ENCODE data around the gene RDH5.

The RDH5 gene

GRCh38 chr12:55684761-55685370 lies 35.3 kb upstream of the RDH5 start:
- peaks cover 8% of the 10 kb centered on the region for H3K27me3 ChIP-seq (ENCODE audit: control insufficient read depth, low read length)
- H3K9me3 ChIP-seq (ENCODE audit: control insufficient read depth, insufficient read depth, low read length), result no peaks in the 10 kb centered on the region
- H3K27ac ChIP-seq (ENCODE audit: low read depth, low read length), result no peak overlapping the region
- no peak overlapping the region for H3K4me3 ChIP-seq (ENCODE audit: low read length)
- H3K4me1 ChIP-seq (ENCODE audit: control insufficient read depth, low read length), result peaks cover 22% of the 10 kb centered on the region
- H3K79me2 ChIP-seq (ENCODE audit: control insufficient read depth, low read length), result no peaks in the 10 kb centered on the region
- no peak overlapping the region for H3K4me2 ChIP-seq (ENCODE audit: low read length)
- H3K36me3 ChIP-seq (ENCODE audit: control insufficient read depth, low read length), result no peaks in the 10 kb centered on the region
- H3K9me2 ChIP-seq (replicated peaks; ENCODE audit: control insufficient read depth, low read length), result no peaks in the 10 kb centered on the region
- H3F3A ChIP-seq (ENCODE audit: control insufficient read depth, insufficient read depth), result no peaks in the 10 kb centered on the region
- TF ChIP-seq EZH2phosphoT487 (IDR thresholded peaks at IDR 0.05; ENCODE audit: borderline replicate concordance, low read length), result no peak
- TF ChIP-seq CTCF (IDR thresholded peaks at IDR 0.05; ENCODE audit: low read depth, low read length, poor library complexity, severe bottlenecking), result no peak
- H4K20me1 ChIP-seq (ENCODE audit: control insufficient read depth, insufficient read depth, low read depth, low read length), result no peaks in the 10 kb centered on the region

DNA sequence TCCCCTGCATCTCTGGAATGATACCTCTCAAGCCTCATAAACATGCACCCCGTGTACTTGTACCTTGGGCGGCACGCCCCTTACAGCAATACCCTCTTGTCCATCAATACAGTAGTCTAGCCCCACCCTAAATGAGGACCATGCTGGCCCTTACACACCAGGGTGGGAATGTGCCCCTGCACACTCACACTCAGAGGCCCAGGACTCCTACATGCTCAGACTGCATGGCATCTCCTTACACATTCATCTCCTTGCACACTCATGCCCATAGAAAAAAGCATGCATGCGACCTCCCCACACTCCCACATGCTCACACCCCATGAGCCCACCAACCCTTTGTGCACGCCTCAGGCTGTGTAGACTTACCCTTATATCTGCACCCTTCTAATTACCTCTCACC lies 34.5 kb upstream of the RDH5 start:
- H3K4me2 ChIP-seq (ENCODE audit: low read length), result no peak overlapping the region
- no peaks in the 10 kb centered on the region for H3K79me2 ChIP-seq (ENCODE audit: control insufficient read depth, low read length)
- H3K9me2 ChIP-seq (replicated peaks; ENCODE audit: control insufficient read depth, low read length), result no peaks in the 10 kb centered on the region
- H3F3A ChIP-seq (ENCODE audit: control insufficient read depth, insufficient read depth), result no peaks in the 10 kb centered on the region
- H3K9me3 ChIP-seq (ENCODE audit: control insufficient read depth, insufficient read depth, low read length), result no peaks in the 10 kb centered on the region
- H3K36me3 ChIP-seq (ENCODE audit: control insufficient read depth, low read length), result no peaks in the 10 kb centered on the region
- peaks cover 8% of the 10 kb centered on the region for H3K27me3 ChIP-seq (ENCODE audit: control insufficient read depth, low read length)
- H3K27ac ChIP-seq (ENCODE audit: low read depth, low read length), result no peak overlapping the region
- peaks cover 22% of the 10 kb centered on the region for H3K4me1 ChIP-seq (ENCODE audit: control insufficient read depth, low read length)
- H3K4me3 ChIP-seq (ENCODE audit: low read length), result no peak overlapping the region
- no peak for TF ChIP-seq EZH2phosphoT487 (IDR thresholded peaks at IDR 0.05; ENCODE audit: borderline replicate concordance, low read length)
- no peak for TF ChIP-seq CTCF (IDR thresholded peaks at IDR 0.05; ENCODE audit: low read depth, low read length, poor library complexity, severe bottlenecking)
- no peaks in the 10 kb centered on the region for H4K20me1 ChIP-seq (ENCODE audit: control insufficient read depth, insufficient read depth, low read depth, low read length)

DNA sequence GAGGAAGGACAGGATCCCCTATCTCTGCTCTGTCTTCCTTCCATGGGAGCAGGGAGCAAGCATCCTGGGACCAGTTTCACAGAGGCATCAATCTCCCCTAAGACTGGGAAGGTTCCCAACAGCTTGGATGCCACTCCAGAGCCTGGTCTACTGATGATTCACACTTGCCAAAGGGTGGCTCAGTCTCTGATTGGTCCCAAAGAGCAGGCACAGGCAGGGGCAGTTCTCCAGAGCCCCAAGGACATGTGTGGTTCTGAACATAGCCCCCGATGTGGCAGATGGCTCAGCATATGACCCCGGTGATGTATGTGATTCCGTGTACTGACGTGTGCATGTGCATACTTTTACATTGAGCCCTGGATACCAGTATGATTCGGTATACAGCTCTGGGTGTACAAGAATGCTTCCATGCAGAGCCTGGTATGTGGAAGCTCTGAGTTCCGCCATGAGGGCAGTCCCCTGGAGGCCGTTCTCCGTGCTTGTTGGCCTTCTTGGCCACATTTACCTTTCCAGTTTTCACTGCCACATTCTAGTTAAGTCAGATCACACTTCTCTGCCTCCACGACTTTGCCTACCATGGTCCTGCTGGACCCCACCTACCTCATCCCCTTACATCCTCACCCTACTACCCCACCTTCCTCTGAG lies 33.7 kb upstream of the RDH5 start:
- H4K20me1 ChIP-seq (ENCODE audit: control insufficient read depth, insufficient read depth, low read depth, low read length), result no peaks in the 10 kb centered on the region
- H3K4me1 ChIP-seq (ENCODE audit: control insufficient read depth, low read length), result peaks cover 17% of the 10 kb centered on the region
- no peaks in the 10 kb centered on the region for H3K79me2 ChIP-seq (ENCODE audit: control insufficient read depth, low read length)
- no peaks in the 10 kb centered on the region for H3F3A ChIP-seq (ENCODE audit: control insufficient read depth, insufficient read depth)
- TF ChIP-seq CTCF (IDR thresholded peaks at IDR 0.05; ENCODE audit: low read depth, low read length, poor library complexity, severe bottlenecking) (no peak), EZH2phosphoT487 (IDR thresholded peaks at IDR 0.05; ENCODE audit: borderline replicate concordance, low read length) (no peak)
- no peaks in the 10 kb centered on the region for H3K9me3 ChIP-seq (ENCODE audit: control insufficient read depth, insufficient read depth, low read length)
- H3K27ac ChIP-seq (ENCODE audit: low read depth, low read length), result no peak overlapping the region
- peaks cover 5% of the 10 kb centered on the region; the same call in 1 of the 2 replicates for H3K27me3 ChIP-seq (ENCODE audit: control insufficient read depth, low read length)
- H3K4me3 ChIP-seq (ENCODE audit: low read length), result no peak overlapping the region
- H3K4me2 ChIP-seq (ENCODE audit: low read length), result no peak overlapping the region
- H3K36me3 ChIP-seq (ENCODE audit: control insufficient read depth, low read length), result no peaks in the 10 kb centered on the region
- H3K9me2 ChIP-seq (replicated peaks; ENCODE audit: control insufficient read depth, low read length), result no peaks in the 10 kb centered on the region

Data from DOHH2 (cell line).